ACC112 (cell line): ENCODE results near the gene AIFM1.

Experiments
- H2AFZ ChIP-seq: fragments of 200-600 bp; sonication (generic); one replicate; pipeline ENCODE4 v1.6.0; 2017; ENCODE audit warnings: antibody characterized with exemption, low read length; ENCODE audit not compliant: unreplicated experiment
- H3K27ac ChIP-seq: fragments of 200-600 bp; sonication (generic); 2 replicates; pipeline ENCODE4 v1.5.1; 2014; ENCODE audit warnings: low read depth, mild to moderate bottlenecking, antibody characterized with exemption, low read length, moderate library complexity
- H3K27me3 ChIP-seq: fragments of 200-600 bp; sonication (generic); 2 replicates; pipeline ENCODE4 v1.6.1; 2014; ENCODE audit warnings: mild to moderate bottlenecking, antibody characterized with exemption, low read length, moderate library complexity, mixed read lengths; ENCODE audit not compliant: insufficient read depth
- H3K36me3 ChIP-seq: fragments of 200-600 bp; sonication (generic); 2 replicates; pipeline ENCODE4 v1.6.1; 2016; ENCODE audit warnings: mild to moderate bottlenecking, antibody characterized with exemption, low read length, moderate library complexity, mixed read lengths; ENCODE audit not compliant: insufficient read depth
- H3K4me1 ChIP-seq: fragments of 200-600 bp; sonication (generic); one replicate; pipeline ENCODE4 v1.6.1; 2016; ENCODE audit warnings: low read length, mixed read lengths; ENCODE audit not compliant: insufficient read depth, unreplicated experiment, control insufficient read depth
- H3K4me3 ChIP-seq: fragments of 200-600 bp; sonication (generic); 2 replicates; pipeline ENCODE4 v1.5.1; 2014; ENCODE audit warnings: mild to moderate bottlenecking, low read depth, low read length
- H3K79me2 ChIP-seq: fragments of 200-600 bp; sonication (generic); one replicate; pipeline ENCODE4 v1.6.0; 2016; ENCODE audit warnings: low read length; ENCODE audit not compliant: control insufficient read depth, unreplicated experiment, insufficient read depth

Gene AIFM1

GRCh38 chrX:130091980-130092522, 73.6 kb downstream of the AIFM1 start:
- H3K79me2 ChIP-seq, result peaks cover 36% of the 10 kb centered on the region
- no peak overlapping the region for H3K27ac ChIP-seq
- no peaks in the 10 kb centered on the region for H3K4me1 ChIP-seq
- H2AFZ ChIP-seq, result no peak overlapping the region
- H3K27me3 ChIP-seq, result no peaks in the 10 kb centered on the region
- no peaks in the 10 kb centered on the region for H3K36me3 ChIP-seq
- no peak overlapping the region for H3K4me3 ChIP-seq

GRCh38 chrX:130090364-130090763, 75.3 kb downstream of the AIFM1 start:
- H3K79me2 ChIP-seq, result peaks cover 29% of the 10 kb centered on the region
- H3K27me3 ChIP-seq, result no peaks in the 10 kb centered on the region
- H3K27ac ChIP-seq, result no peak overlapping the region
- H2AFZ ChIP-seq, result no peak overlapping the region
- no peak overlapping the region for H3K4me3 ChIP-seq
- H3K36me3 ChIP-seq, result no peaks in the 10 kb centered on the region
- peaks cover 6% of the 10 kb centered on the region for H3K4me1 ChIP-seq

GRCh38 chrX:130086447-130087206, 79.0 kb downstream of the AIFM1 start:
- Histone ChIP-seq H3K79me2 (peaks cover 30% of the 10 kb centered on the region), H3K36me3 (no peaks in the 10 kb centered on the region), H3K4me1 (peaks cover 22% of the 10 kb centered on the region), H2AFZ (no peak overlapping the region), H3K27ac (no peak overlapping the region), H3K4me3 (no peak overlapping the region), H3K27me3 (no peaks in the 10 kb centered on the region)

DNA sequence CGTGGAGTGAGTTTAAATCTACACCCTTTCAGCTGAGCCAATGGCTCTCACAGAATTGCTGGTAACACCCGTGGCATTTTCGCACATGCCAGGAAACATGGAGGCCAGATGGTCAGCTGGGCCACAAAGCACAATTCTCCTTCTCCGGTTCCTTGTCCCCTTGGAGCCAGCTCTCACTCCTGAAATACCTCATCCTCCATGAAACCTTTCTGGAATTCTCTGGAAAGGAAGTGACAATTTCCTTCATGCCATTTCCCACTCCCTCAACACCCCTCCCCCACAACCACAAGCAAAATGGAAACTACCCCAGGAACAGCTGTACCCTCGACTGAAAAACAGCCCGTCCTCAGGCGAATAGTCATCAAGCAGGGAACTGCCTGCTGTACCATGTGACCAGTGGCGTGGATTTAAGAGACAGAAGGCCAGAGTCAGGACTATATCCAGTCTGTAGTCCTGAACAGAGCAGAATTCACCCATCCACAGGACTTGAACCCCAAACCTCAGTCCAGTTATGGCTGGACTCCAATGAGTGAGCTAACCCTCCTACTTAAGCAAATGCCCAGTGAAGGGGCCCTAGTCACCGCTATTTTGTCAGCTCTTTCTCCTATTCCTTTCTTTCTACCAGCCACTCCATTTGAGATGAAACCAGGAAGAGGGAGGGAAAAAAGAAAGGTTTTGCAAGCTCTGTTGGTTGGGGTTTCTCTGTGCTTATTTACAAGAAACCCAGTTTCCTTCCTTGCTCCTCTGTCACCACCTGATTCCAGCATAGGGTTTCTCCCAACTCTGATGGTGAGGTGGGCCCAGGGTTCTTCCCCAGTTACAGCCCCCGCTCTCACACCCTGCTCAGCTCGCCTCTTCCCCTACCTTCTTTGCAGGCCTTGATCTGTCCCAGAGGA, 79.8 kb downstream of the AIFM1 start:
- Histone ChIP-seq H3K27ac (no peak overlapping the region), H3K4me1 (peaks cover 25% of the 10 kb centered on the region)

DNA sequence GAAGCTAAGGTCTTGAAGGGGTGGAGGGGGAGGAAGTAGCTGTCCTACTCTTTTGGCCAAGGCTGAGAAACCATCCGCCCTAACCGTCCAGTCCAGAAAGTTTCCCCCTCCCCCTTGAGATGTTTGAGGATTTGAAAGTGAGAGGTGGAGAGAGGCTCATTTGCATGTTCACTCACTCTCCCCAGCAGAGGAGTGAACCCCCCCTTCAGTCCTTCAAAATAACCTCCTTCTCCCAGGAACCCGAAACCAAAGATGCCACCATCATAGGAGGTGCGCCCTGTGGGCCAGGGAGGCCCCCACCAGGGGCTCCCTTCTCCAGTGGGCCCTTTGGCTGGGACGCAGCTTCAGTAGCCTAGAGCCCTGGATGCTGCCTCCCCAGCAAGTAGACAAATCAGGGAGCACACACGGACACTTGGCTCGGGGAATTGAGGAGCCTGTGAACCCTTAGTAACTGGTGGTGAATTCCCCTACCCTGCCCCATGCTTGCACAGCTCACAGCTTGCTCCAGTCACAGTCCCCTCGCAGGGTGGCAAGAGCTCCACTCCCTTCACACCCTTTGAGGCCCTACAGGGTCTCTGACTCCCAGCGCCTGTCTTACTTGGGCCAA, 80.9 kb downstream of the AIFM1 start:
- H3K27ac ChIP-seq, result no peak overlapping the region
- peaks cover 28% of the 10 kb centered on the region for H3K79me2 ChIP-seq
- H3K36me3 ChIP-seq, result no peaks in the 10 kb centered on the region
- H3K4me3 ChIP-seq, result no peak overlapping the region
- no peaks in the 10 kb centered on the region for H3K27me3 ChIP-seq
- H3K4me1 ChIP-seq, result peaks cover 25% of the 10 kb centered on the region
- no peak overlapping the region for H2AFZ ChIP-seq

More for the DNA sequence above, 79.8 kb downstream of the AIFM1 start:
- Histone ChIP-seq H3K27me3 (no peaks in the 10 kb centered on the region), H3K79me2 (peaks cover 28% of the 10 kb centered on the region), H3K36me3 (no peaks in the 10 kb centered on the region), H2AFZ (no peak overlapping the region), H3K4me3 (no peak overlapping the region)

GRCh38 chrX:130083656-130084382, 81.8 kb downstream of the AIFM1 start:
- Histone ChIP-seq H3K4me3 (no peak overlapping the region), H3K27me3 (no peaks in the 10 kb centered on the region), H3K27ac (no peak overlapping the region), H2AFZ (no peak overlapping the region), H3K79me2 (peaks cover 23% of the 10 kb centered on the region), H3K36me3 (no peaks in the 10 kb centered on the region), H3K4me1 (peaks cover 27% of the 10 kb centered on the region)

DNA sequence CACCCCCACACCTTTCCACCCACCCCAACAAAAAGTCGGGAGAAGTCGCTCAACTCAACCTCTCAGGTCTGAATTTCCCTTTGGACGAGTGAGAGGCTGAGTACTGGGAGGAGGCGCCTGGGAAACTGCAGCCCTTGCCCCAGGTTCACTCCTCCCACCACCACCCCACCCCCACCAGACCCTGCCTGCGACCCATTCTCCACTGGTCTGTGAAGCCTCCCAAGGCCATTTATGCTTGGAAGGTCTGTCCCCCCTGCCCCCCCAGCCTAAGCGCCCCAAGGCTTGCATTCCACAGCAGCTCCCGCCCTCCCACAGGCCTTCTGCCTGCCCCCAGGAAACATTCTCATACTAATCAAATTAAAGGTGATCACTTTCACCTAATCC, 82.5 kb downstream of the AIFM1 start:
- peaks cover 20% of the 10 kb centered on the region for H3K79me2 ChIP-seq

GRCh38 chrX:130082244-130083106, 83.2 kb downstream of the AIFM1 start:
- Histone ChIP-seq H3K79me2 (peaks cover 17% of the 10 kb centered on the region), H3K27me3 (no peaks in the 10 kb centered on the region), H3K27ac (peak overlapping the region; percentile 63), H3K4me1 (peaks cover 27% of the 10 kb centered on the region), H3K36me3 (no peaks in the 10 kb centered on the region), H2AFZ (no peak overlapping the region), H3K4me3 (peak overlapping the region; percentile 45)

More for the DNA sequence above, 82.5 kb downstream of the AIFM1 start:
- Histone ChIP-seq H2AFZ (no peak overlapping the region), H3K36me3 (no peaks in the 10 kb centered on the region), H3K27ac (peak overlapping the region; percentile 63; the same call in 1 of the 2 replicates), H3K4me3 (no peak overlapping the region), H3K4me1 (peaks cover 27% of the 10 kb centered on the region), H3K27me3 (no peaks in the 10 kb centered on the region)

DNA sequence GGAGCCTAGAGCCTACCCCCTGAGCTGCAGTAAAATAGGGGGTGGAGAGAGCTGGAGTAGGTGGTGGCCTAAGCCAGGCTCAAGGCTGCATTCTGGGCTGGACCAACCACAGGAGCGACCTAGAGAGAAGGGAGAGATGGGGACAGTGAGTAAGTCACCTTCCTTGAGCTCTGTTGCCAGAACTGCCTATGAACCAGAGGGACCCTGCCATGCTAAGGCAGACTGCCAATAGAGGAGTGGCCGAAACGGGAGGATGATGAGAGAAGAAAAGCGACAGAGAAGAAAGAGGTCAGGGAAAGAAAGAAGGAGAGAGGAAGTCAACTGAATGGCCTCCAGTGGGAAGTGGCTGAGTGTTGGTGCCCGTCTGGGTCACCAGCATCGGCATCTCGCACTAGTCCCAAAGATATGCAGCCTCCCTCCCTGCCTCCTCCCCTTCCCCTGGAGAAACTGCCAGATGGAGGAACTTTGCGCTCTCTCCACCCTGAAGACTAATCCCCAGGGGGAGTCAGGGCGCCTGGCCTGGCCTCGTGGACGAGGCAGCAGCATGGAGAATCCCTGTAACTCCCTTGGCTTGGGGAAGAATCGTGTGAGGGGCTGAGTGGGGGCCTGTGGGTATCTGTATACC, 84.1 kb downstream of the AIFM1 start:
- Histone ChIP-seq H2AFZ (no peak overlapping the region), H3K4me3 (0 out of 2 replicates have a peak overlapping the region, but pooled peaks have one; percentile 45), H3K4me1 (peaks cover 27% of the 10 kb centered on the region), H3K79me2 (peaks cover 17% of the 10 kb centered on the region), H3K36me3 (no peaks in the 10 kb centered on the region), H3K27ac (peak overlapping the region; percentile 63), H3K27me3 (no peaks in the 10 kb centered on the region)
